ENCODE data around the gene TGFB1. TPM values are rescaled to one million over a fixed set of nuclear protein-coding genes. Genes with fewer than 3 reads are reported as not detected.
A peak's percentile ranks its signal among the peaks of the same experiment; 100 is the strongest.

Gene TGFB1
- total and polyA plus RNA-seq, 9 of the 15 experiments (the other 6 are each of a cell fraction or from before 2014, with no cell fraction given), result 0.24 to 159 (median 17.2) TPM

GRCh38 chr19:41319500-41320184 is 34.1 kb downstream of the TGFB1 start:
- Histone ChIP-seq H3K9ac (ENCODE audit: insufficient read depth in 1 of 2, low read depth in 2 of 2, low read length in 2 of 2) (peak overlapping the region in 1 of 2 experiments; percentile 59; a peak in 2 of 4 replicates), H3K27me3 (ENCODE audit: control insufficient read depth in 2 of 2, insufficient read depth in 2 of 2, low read length in 2 of 2) (no peaks in the 10 kb centered on the region), H3K9me1 (ENCODE audit: control insufficient read depth, insufficient read depth, low read length) (peaks cover 5% of the 10 kb centered on the region), H4K20me1 (replicated peaks; ENCODE audit: control insufficient read depth, insufficient read depth, low read length) (peaks cover 6% of the 10 kb centered on the region; the same call in 1 of the 2 replicates), H3K79me2 (ENCODE audit: control insufficient read depth, insufficient read depth, low read length) (peaks cover 24% of the 10 kb centered on the region; the same call in 2 of the 3 replicates), H3K4me3 (no peak overlapping the region), H3K27ac (ENCODE audit: extremely low read depth, low read depth, low read length) (no peak overlapping the region), H2AFZ (ENCODE audit: low read depth, low read length) (no peak overlapping the region), H3K4me2 (ENCODE audit: insufficient read depth, low read length) (no peak overlapping the region), H3K4me1 (replicated peaks in 1 of 2; ENCODE audit: control insufficient read depth in 2 of 2, insufficient read depth in 2 of 2, low read length in 2 of 2) (peaks cover 33 to 43% of the 10 kb centered on the region in 2 experiments), H3K36me3 (ENCODE audit: control insufficient read depth, insufficient read depth, low read length) (peaks cover 81% of the 10 kb centered on the region), H3K9me3 (replicated peaks; ENCODE audit: control insufficient read depth, insufficient read depth, low read depth, low read length) (no peaks in the 10 kb centered on the region; the same call in 1 of the 2 replicates)
- ATAC-seq (no peak), DNase-seq (ENCODE audit: extremely low read depth in 1 of 4, low spot score in 3 of 4) (no peak), FAIRE-seq (no peak)
- intact Hi-C loops (cut with micrococcal nuclease), result loop anchor here (5.0 to 10.0 kb wide), 2 partner anchors 118 to 245 kb away; partner anchors contain the start of gene DMAC2
- ChIA-PET POLR2A (interaction anchor here (0.7 to 1.0 kb wide), 2 partner anchors 9 to 15 kb away, joined by 3 read pairs; partner anchors contain the start of gene CCDC97), CTCF (ENCODE audit: low intra/inter-chr PET ratio) (interaction anchor here (0.6 kb wide), 1 partner anchor 546 kb away, joined by 3 read pairs; no protein-coding TSS in a partner anchor)
- BruUV-seq (replicated peaks), result no TSS peak
- 89% methylated on average over 18 of the region's 20 CpGs for WGBS (ENCODE audit: insufficient coverage, low coverage, missing lambda C conversion rate)
- in situ Hi-C loops (cut with MboI), result loop anchor here (25.0 kb wide), 1 partner anchor 243 kb away; no protein-coding TSS in a partner anchor
- TF ChIP-seq TGIF2 (CRISPR knock-in tag; IDR thresholded peaks at IDR 0.05) (no peak), ZNF740 (CRISPR knock-in tag; IDR thresholded peaks at IDR 0.05) (no peak), ZNF740 (tag; IDR thresholded peaks at IDR 0.05) (no peak), E4F1 (CRISPR knock-in tag; IDR thresholded peaks at IDR 0.05; ENCODE audit: borderline replicate concordance) (no peak), SMARCC2 (IDR thresholded peaks at IDR 0.05; ENCODE audit: low read depth) (no peak), THRAP3 (IDR thresholded peaks at IDR 0.05; ENCODE audit: borderline replicate concordance) (no peak), POLR2G (IDR thresholded peaks at IDR 0.05; ENCODE audit: low read depth, low read length) (peak; percentile 52), FOXJ3 (CRISPR knock-in tag; IDR thresholded peaks at IDR 0.05) (no peak), ZNF134 (CRISPR knock-in tag; conservative IDR thresholded peaks at IDR 0.05) (no peak), SIRT6 (IDR thresholded peaks at IDR 0.05; ENCODE audit: low read depth, low read length) (peak; percentile 11), ZNF239 (CRISPR knock-in tag; IDR thresholded peaks at IDR 0.05) (no peak), YY1 (IDR thresholded peaks at IDR 0.05; ENCODE audit: borderline replicate concordance in 1 of 3, control insufficient read depth in 1 of 3, extremely low read depth in 1 of 3, insufficient read depth in 3 of 3, insufficient read length in 1 of 3, insufficient replicate concordance in 2 of 3, low read depth in 1 of 3, low read length in 2 of 3) (no peak), MBD2 (IDR thresholded peaks at IDR 0.05; ENCODE audit: borderline replicate concordance, low read depth) (no peak), POLR2AphosphoS2 (IDR thresholded peaks at IDR 0.05; ENCODE audit: low read length) (no peak; the same call in 1 of the 2 replicates), MCM2 (IDR thresholded peaks at IDR 0.05; ENCODE audit: low read depth) (no peak)
- TF ChIP-seq, protein P1, sequence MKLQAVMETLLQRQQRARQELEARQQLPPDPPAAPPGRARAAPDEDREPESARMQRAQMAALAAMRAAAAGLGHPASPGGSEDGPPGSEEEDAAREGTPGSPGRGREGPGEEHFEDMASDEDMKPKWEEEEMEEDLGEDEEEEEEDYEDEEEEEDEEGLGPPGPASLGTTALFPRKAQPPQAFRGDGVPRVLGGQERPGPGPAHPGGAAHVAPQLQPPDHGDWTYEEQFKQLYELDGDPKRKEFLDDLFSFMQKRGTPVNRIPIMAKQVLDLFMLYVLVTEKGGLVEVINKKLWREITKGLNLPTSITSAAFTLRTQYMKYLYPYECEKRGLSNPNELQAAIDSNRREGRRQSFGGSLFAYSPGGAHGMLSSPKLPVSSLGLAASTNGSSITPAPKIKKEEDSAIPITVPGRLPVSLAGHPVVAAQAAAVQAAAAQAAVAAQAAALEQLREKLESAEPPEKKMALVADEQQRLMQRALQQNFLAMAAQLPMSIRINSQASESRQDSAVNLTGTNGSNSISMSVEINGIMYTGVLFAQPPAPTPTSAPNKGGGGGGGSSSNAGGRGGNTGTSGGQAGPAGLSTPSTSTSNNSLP (IDR thresholded peaks at IDR 0.05; ENCODE audit: borderline replicate concordance, low read depth, low read length), result no peak
